Superior temporal gyrus (tissue), 1 donor: Measurements from ENCODE around the gene CCL15.

Experiments used
- DNase-seq: peaks from one replicate; pipeline ENCODE4 v3.0.0-alpha.2; 2016; ENCODE audit errors: extremely low spot score

Gene CCL15

DNA sequence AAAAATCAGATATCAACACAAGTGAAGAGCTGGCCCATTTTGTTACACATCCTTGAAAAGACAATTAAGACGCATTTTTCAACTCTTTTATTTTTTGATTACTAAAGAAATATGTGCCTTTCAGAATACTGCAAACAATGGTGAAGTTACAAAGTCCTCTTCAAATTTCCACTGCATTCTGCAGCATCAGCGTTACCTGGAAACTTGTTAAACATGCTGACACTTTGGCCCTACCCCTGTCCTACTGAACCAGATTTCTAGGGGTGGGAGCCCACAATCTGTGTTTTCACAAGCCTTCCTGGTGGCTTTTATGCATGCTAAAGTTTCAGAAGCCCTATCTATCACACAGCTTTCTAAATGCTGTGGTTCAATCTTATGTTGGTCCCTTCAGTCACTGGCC, 10.3 kb downstream of the CCL15 start:
- no peak for DNase-seq

DNA sequence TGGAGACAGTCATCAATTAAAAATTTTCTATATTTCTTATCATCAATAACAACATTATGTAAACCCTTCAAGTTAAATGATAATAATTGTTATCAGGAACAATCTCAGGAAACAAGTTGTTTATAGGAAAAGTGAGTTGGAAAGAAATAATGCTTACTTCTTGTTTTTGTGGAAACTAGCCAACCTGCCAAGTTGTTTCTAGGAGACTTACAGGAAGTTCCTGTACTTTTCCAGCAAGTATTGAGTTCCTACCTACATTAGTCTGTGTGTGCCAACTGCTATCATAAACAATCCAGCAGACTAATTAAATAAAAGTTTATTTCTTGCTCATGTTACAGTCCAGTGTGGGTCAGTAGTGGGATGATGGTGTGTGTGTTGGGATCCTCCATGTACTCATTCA, 13.2 kb downstream of the CCL15 start:
- DNase-seq: no peak

DNA sequence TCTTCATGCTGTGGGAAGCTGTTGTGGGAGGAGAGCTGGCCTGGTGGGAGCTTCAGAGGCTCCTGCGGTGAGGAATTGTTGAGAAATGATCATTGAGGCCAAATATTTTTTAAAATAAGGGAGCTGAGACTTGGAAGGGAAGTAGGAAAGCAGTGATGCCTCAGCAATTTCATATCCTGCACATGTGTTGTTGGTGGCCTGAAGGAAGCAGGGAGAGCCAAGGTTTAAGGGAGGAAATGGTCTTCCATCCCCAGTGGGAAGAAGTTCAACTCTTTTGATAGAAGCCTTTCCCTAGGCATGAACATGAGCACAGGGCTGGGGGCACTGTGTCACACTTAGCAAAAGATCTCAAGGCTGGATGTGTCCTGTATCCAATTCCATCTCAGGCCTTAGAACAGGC, 14.7 kb downstream of the CCL15 start, which contains the start of gene CCL14:
CCL14 (minus strand) TSS at position 87 of the 400 bp plus-strand sequence; CDS start at position 7, 80 bp downstream.
- no peak for DNase-seq

DNA sequence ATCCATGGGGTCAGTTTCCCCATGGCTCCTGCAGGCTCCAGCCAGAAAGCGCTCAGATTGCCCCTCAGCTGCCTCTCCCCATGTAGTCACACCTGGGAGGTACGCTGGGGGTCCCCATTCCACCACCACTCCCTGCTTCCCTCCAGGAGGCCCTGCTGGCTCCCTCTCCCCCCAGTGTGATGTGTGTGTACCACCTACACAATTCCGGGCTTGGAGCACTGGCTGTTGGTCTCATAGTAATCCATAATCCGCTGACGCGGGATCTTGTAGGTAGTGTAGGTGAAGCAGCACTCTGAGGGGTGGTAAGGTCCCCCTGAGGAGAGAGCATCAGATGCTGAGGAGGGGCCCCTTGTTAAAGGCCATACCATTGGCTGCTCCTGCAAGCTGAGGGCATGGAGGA, 17.2 kb downstream of the CCL15 start:
- DNase-seq: no peak

DNA sequence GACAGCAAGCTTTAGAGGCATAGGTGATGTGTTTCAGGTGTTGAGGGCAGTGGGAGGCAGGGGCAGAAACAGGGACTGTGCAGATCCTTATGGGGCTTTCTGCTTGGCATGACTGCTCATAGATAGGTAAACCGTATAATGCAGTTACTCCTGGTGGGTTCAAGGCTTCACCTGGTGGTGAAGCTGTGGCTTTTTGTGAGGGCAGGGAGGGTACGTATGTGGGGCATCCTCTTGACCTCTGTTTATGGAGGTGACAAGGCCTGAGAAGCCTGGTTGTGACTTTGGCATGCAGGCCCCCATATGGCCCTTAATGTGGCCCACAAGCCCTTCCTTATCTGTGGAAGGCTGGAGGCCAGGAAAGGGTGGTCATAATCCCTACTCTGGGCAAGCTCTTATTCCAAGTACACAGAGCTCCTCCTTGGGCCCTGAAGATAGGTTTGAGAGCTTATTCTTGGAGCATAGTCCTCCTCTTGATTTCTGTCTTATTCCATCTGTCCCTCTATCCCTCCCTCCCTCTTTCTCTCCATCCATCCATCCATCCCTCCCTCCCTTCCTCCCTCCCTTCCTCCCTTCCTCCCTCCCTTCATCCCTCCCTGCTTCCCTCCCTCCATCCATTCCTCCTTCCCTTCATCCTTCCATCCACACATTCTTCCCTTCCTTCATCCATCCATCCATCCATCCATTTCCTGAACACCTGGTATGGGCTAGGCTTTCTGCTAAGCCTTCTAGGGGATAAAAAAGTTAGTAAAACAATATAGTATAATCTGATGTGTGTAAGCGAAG, 18.8 kb downstream of the CCL15 start:
- no peak for DNase-seq

DNA sequence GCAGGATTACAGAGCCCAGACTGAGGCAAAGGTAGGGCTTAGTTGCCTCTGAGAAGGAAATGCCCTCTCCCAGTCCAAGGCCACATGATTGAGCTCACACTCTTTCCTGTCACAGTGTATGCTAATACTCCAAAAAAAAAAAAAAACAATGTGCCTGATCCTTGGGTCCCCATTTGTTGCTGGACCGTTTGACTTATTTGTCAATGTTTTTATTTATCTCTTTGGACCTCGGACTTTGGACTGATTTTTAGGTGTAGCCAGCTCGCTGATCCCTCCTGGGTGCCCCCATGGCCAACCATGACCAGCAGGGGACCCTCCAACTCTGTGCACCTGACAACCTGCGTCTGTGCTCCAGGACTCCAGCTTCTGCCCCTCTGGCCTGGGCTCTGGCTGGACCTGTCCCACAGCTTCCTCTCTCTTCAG, 19.4 kb downstream of the CCL15 start:
- no peak for DNase-seq

DNA sequence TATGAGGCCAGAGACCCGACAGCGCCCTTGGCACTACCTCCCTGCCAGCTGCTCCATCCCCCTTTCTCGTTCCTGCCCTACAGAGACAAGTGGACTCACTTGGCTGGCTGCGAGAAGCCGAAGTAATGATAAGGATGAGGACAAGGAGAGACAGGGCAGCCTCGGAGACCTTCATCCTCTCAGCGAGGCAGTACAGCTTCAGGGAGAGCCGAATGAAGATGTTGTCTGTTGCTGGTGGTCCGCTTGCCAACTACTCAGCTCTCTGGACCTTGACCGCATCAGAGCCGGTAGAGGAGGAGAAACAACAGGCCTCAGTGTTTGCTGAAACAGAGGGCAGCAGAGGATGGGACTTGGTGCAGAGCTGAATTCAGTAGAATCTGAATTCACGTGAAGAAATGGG, 20.1 kb downstream of the CCL15 start, which contains the start of gene CCL16:
CCL16 (minus strand) TSS at position 252 of the 400 bp plus-strand sequence; CDS start at position 175, 77 bp downstream.
- DNase-seq: no peak

DNA sequence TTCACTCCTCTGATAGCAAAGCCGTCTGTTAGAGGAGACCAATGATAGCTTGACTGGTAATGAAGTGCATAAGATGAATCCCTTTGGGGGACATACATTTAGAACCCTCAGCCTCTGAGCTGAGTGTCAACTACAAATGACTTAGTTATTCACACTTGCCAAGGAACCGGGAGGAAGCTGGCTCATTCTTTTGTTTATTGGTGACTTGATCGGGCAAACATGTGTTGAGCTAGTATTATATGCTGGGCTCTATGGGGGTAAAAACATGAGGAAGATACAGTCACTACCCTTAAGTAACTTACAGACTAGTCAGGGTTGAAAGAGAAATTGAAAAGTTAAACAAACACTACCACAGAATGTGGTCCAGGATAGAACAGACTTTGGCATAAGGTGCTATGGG, 23.0 kb downstream of the CCL15 start:
- DNase-seq: no peak

DNA sequence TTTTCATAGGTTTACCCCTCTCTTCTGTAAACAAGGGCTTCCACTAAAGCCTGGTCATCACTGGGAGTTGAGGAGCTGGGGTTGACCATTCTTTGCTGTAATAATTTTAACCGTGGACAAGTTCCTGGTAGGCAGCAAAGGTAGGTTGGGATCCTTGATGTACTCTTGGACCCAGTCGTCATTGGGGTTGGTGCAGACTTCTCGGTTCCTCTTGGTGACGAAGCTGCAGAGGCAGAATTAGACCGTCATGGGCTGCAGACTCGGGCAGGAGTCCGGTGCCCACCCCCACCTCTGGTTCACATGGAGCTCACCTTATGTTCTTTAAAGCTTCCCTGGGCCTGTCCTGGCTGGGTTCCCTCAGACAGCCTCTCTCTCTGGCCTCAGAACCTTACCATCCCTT, 23.8 kb downstream of the CCL15 start:
- no peak for DNase-seq

DNA sequence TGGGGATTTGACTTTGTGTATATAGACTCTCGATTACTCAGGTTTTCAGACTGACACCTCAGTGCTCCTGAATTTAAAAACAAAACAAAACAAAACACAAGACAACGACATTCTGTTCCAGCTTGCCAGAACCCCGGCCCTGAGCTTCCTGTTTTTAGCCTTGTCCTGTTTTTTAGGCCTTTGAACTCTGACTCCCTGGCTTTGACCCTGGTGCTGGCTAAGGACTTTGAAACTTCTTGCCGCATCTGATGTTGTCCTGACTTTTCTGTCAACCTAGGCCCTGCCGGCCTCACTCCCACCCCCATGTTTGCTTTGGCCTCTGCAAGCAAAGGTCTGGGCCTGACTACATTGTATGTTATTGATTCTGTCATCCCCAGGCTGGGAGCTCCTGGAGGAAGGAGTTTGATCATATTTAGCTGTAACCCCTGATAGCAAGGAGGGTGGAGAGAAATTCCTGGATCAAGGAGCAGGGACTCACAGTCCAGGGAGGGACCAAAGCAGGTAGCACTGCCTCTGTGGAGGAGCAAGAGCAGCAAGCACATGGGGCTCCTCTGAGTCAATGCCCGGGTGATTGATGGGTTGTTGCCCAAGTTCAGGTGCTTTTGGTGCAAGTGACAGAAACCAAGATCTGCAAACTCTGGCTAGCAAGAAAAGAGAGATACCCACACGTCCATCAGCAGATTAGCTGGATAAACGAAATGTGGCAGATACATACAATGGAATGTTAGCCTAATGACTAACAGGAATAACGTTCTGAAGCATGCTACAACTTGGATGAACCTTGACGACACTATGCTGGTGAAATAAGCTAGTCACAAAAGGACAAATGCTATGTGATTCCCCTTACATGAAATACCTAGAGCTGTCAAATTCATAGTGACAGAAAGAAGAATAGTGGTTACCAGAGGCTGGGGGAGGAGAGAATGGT, 27.8 kb downstream of the CCL15 start:
- no peak for DNase-seq

DNA sequence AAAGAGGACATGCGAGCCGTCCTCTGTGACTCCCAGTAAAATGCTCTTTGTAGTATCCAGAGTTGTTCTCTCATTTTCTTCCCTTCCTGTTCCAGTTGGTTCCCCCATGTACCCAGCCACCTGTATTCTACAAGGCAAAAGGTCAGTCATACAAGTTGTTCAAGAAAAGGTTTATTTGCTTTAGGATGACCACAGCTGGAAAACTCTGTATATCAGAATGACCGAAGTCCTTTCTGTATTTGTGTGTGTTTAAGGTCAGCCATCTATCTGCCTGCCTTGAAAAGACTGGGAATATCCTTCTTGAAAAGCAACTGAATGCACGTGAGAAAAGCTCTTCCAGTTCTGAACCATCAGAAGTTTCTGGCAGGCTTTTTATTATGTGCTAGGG, 28.4 kb downstream of the CCL15 start:
- no peak for DNase-seq

DNA sequence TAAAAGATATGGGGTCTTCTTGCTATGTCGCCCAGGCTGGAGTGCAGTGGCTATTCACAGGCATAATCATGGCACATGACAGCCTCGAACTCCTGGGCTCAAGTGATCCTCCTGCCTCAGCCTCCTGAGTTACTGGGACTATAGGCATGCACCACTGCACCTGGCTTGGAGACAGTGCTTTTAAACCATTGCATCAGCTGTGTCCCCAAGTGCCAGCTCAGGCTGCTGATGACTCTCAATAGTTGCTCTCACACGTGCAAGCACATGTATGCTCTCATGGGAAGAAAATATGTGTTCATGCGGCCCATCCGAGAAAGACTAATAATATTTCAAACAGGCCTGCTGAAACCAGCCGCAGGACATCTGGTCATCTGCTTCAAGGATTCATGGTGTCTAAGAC, 28.8 kb downstream of the CCL15 start:
- DNase-seq: no peak

DNA sequence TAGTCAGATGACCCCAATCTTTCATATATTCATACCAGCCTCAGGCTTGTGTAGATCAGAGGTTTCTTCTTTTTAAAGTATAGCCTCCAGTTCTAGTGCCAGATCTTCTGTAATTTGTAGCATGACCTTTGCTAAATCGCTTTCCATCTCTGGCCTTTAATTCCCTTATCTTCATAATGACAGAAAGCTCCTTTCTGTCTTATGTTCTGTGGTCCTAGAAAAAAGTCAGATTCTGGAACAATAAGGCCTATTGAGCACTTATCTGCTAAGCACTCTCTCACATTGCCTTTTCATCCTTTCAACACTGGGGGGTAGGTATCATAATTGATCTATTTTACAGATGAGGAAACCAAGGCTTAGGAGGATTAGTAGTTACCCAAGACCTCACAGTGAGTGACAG, 29.3 kb downstream of the CCL15 start:
- no peak for DNase-seq

DNA sequence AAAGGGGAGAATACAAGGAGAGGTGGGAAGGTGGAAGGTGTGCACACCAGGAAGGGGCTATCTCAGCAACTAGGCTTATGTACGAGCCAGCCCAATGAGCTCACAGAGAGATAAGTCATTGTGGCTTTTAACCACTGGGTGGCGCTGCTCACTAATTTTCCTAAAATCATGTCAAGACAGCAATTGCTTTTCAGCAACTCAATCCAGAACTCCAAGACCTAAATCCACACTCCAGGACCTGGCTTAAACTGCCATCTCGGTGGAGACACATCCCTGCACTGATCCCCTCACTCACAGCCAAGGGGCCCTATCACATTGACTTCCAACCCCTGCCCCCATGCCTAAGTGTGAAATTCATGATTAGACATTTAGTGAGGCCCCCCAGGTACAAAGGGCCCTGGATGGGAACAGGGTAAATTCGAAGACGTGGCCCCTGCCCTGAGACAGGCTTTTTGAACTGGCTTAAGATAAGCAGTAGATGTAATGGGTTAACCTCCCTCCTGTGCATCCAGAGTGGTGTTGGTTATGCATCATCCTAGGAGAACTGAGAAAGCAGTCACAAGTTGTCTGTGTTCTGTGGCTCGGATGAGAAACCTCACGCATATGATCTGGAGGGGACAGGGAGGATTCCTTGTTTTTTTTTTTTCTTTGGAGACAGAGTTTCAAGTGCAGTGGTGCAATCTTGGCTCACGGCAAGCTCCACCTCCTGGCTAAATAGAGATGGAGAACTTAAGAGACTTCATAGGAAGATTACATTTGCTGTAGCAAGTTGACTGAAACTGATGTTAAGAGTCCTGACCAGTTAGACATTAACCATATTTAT, 31.6 kb downstream of the CCL15 start:
- DNase-seq: peak; percentile 97

DNA sequence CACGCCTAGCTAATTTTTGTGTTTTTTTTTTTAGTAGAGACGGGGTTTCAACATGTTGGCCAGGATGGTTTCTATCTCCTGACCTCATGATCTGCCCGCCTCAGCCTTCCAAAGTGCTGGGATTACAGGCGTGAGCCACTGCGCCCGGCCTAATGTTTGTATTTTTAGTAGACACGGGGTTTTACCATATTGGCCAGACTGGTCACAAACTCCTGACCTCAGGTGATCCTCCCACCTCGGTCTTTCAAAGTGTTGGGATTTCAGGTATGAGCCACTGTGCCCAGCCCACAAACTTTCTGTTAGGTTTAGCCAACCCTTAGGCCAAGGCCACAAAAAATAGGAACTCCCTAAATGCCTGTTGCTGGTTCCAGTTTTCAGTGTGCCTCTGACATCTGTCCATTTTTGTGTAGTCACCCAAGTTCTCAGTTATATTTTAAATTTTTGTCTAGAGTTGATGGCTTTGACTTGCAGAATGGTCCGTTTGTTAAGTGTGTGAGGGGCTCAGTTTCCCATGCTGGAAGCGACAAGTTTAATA, 32.8 kb downstream of the CCL15 start:
- DNase-seq: no peak

DNA sequence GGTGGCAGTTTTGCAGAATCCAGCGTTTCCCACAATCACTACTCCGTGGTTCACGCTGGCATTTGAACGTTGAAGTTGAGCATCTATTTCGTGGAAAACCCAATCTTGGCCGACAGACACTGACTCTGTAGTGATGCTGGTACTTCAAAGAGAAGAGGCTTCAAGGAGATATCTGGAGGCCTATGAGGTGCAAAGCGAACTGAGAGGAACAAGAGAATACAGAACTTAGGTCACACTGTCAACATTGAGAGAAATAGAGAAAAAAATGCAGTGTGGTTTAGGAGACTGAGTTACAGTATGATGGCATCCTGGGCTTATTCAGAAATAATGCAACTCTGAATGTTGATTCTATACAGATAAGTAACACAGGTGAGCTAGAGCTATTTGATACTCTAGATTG, 36.1 kb downstream of the CCL15 start:
- DNase-seq: no peak

DNA sequence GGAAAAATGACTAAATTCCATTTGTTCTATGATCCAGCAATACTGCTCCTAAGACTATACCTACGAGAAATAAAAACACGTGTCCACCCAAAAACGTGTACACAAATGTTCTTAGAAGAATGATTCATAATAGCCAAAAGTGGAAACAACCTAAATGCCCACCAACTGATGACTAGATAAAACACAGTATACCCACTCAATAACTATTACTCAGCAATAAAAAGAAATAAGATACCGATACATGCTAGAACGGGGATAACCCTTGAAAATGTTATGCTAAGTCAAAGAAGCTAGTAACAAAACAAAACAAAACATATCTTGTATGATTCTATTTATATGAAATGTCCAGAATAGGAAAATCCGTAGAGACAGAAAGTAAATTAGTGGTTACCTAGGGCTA, 37.7 kb downstream of the CCL15 start:
- DNase-seq: no peak

DNA sequence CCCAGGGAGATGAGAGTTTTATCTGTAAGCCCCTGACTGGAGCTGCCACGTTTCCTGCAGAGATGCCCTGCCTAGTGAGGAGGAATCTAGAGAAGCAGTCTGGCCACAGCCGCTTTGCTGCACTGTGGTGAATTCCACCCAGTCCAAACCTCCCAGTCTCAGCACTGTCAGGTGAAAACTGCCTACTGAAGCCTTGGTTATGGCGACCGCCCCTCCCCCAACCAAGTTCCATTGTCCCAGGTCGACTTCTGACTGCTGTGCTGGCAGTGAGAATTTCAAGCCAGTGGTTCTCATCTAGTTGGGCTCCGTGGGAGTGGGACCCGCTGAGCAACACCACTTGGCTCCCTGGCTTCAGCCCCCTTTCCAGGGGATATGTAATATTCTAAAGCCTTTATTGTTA, 47.6 kb downstream of the CCL15 start:
- DNase-seq: no peak

DNA sequence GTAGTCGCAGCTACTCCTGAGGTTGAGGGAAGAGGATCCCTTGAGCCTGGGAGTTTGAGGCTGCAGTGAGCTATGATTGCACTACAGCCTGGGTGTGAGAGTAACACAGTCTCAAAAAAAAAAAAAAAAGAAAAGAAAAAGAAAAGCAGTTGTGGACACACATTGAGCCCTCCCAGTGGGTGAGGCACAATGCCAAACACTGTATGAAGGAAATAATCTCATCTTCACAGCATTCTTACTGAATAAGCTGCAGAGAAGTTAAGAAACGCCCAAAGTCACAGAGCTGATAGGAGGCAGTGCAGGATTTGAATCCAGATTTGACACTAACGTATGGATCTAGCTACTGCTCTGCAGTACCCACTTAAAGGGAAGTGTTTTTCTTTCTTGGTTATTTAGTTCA, 52.0 kb downstream of the CCL15 start:
- no peak for DNase-seq

DNA sequence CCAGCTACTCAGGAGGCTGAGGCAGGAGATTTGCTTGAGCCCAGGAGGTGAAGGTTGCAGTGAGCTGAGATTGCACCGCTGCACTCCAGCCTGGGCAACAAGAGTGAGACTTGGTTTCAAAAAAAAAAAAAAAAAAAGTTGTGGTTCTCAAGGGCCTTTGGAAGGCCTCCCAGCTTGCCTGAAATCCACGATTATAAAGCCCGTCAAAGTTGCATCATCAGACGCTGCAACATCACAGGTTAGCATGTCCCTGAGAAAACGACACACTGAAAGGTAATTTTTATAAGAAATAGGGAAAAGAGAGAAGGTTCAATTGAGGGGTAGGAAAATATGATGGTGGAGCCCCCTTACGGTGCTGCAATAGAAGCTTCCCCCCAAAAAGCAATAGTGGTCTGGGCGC, 53.3 kb downstream of the CCL15 start:
- no peak for DNase-seq
